Lower leg skin (tissue), 4 donors: ENCODE data around the gene COL21A1. TPM values are rescaled to one million over a fixed set of nuclear protein-coding genes. Genes with fewer than 3 reads are reported as not detected.

Experiments used
- DNase-seq, 2 donors: peaks; one replicate each; pipeline ENCODE4 v3.0.0-alpha.2; 2019; ENCODE audit warnings: low spot score in 2 of 2
- H3K4me3 ChIP-seq: fragments of 200-600 bp; sonication (generic); 2 replicates; pipeline ENCODE4 v1.5.1; 2017; ENCODE audit warnings: mild to moderate bottlenecking, low read depth; ENCODE audit not compliant: poor library complexity, severe bottlenecking
- POLR2A ChIP-seq, 2 donors: fragments of 450-650 bp; IDR thresholded peaks; one replicate each; pipeline ENCODE4 v1.6.1; 2016 to 2017; ENCODE audit warnings: antibody characterized with exemption in 2 of 2, mild to moderate bottlenecking in 1 of 2, moderate library complexity in 1 of 2
- WGBS, 2 donors: methylation state at CpG; one replicate each; pipeline ENCODE4 v1.1.5; 2018; 5-methylcytosine and 5-hydroxymethylcytosine counted together
- intact Hi-C: fragments of 100-400 bp; cut with DNase I; formaldehyde crosslinking; loops from one replicate; pipeline ENCODE4 v1.15.0; 2023; ENCODE audit warnings: low total_unique reads
- total RNA-seq, 4 donors: library from RNA; depleted of rRNA; stranded (reverse); fragments of >200 nt; gene quantifications; one replicate each; pipeline ENCODE4 v1.1.0, GENCODE V29; 2016
- TF ChIP-seq, protein P1 (sequence below), 3 donors: fragments of 450-650 bp; IDR thresholded peaks; one replicate each; pipeline ENCODE4 v1.5.1; 2016; ENCODE audit warnings: antibody characterized with exemption in 3 of 3, mild to moderate bottlenecking in 3 of 3, moderate library complexity in 2 of 3

The COL21A1 gene
- total RNA-seq, 4 donors from 2014 or later = 1.9 to 8.3 (median 5.4) TPM

GRCh38 chr6:56140090-56140489 lies 107.3 kb downstream of the COL21A1 start:
- intact Hi-C loops = no loop called here
- no peak for TF ChIP-seq POLR2A (IDR thresholded peaks at IDR 0.05)
- TF ChIP-seq, protein P1, sequence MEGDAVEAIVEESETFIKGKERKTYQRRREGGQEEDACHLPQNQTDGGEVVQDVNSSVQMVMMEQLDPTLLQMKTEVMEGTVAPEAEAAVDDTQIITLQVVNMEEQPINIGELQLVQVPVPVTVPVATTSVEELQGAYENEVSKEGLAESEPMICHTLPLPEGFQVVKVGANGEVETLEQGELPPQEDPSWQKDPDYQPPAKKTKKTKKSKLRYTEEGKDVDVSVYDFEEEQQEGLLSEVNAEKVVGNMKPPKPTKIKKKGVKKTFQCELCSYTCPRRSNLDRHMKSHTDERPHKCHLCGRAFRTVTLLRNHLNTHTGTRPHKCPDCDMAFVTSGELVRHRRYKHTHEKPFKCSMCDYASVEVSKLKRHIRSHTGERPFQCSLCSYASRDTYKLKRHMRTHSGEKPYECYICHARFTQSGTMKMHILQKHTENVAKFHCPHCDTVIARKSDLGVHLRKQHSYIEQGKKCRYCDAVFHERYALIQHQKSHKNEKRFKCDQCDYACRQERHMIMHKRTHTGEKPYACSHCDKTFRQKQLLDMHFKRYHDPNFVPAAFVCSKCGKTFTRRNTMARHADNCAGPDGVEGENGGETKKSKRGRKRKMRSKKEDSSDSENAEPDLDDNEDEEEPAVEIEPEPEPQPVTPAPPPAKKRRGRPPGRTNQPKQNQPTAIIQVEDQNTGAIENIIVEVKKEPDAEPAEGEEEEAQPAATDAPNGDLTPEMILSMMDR (IDR thresholded peaks at IDR 0.05) = no peak
- no peak for DNase-seq
- H3K4me3 ChIP-seq = no peak overlapping the region

GRCh38 chr6:56115715-56116114 lies 131.7 kb downstream of the COL21A1 start:
- H3K4me3 ChIP-seq = no peak overlapping the region
- intact Hi-C loops = no loop called here
- DNase-seq = no peak
- no peak for TF ChIP-seq POLR2A (IDR thresholded peaks at IDR 0.05)
- TF ChIP-seq, protein P1 (IDR thresholded peaks at IDR 0.05) = no peak

- H3K4me3 ChIP-seq = no peak overlapping the region
- no peak for DNase-seq
- TF ChIP-seq, protein P1 (IDR thresholded peaks at IDR 0.05) = no peak
- TF ChIP-seq POLR2A (IDR thresholded peaks at IDR 0.05) = no peak
- intact Hi-C loops = no loop called here
Observed at GRCh38 chr6:56109149-56109548, 138.2 kb downstream of the COL21A1 start.

DNA sequence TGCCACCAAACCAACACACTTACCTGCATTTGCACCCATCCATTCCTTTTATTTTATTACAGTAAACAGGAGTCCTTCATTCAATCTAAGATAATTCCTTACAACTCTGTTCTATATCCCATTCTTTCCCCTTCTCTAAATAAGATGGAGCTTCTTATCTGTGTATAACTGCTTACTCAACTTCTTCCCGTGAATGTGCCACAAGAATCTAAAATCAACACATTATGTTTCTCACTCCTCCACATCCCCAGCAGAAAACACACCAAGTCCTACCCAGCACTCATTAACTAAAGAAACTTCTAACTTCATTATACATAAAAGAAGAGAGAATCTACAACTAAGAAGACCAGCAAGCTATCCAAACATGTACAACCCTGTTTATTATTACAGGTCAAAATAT lies 141.1 kb downstream of the COL21A1 start:
- WGBS, 2 donors = 81 to 95% methylated on average over 1 of the region's 1 CpG
- H3K4me3 ChIP-seq = no peak overlapping the region
- TF ChIP-seq, protein P1 (IDR thresholded peaks at IDR 0.05) = no peak
- no peak for TF ChIP-seq POLR2A (IDR thresholded peaks at IDR 0.05)
- DNase-seq = no peak
- intact Hi-C loops = no loop called here

DNA sequence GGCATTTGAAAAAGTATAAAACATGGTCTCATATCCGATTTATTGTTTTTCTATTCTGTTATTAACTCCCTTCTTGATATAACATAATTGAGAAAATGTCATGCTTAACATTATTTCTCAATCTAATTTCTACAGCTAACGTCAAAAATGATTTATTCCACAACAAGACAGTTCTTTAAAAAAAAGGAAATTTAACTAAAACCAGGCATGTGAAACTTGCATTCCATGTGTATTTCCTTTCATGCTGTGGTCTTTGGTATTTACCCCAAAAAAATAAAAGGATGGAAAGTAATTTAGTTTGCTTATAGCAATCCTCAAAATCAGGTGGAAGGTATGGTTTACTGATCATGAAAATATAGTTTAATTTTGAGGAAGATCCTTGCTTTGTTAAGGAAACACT lies 142.8 kb downstream of the COL21A1 start:
- TF ChIP-seq, protein P1 (IDR thresholded peaks at IDR 0.05) = no peak
- TF ChIP-seq POLR2A (IDR thresholded peaks at IDR 0.05) = no peak
- intact Hi-C loops = no loop called here
- no peak overlapping the region for H3K4me3 ChIP-seq
- 61 to 68% methylated on average over 2 of the region's 2 CpGs for WGBS, 2 donors
- DNase-seq = no peak

DNA sequence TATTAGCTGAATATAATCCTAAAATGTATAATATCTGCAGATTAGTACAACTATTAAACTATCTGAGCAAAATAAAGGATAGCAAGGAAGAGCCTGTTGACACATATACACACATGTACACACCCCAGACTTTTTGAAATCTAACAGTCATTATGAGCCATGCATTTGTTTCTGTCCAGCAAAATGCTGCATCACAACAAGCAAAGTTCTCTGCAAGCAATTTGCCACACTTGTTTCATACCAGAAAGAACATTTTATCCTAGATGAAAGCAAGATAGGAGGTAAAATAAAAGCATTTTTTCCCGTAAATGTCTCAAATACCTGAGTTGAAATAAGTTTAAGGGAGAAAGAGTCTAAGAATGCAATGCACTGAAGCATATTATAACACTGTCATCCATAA lies 145.2 kb downstream of the COL21A1 start:
- intact Hi-C loops = no loop called here
- TF ChIP-seq, protein P1 (IDR thresholded peaks at IDR 0.05) = no peak
- TF ChIP-seq POLR2A (IDR thresholded peaks at IDR 0.05) = no peak
- no peak overlapping the region for H3K4me3 ChIP-seq
- 85 to 93% methylated on average over 1 of the region's 1 CpG for WGBS, 2 donors
- DNase-seq = no peak
